NCI-H2227 treated with DMSO at 0.1 percent for 48 hours (cell line): Measurements from ENCODE around the gene BCKDHA.
"Not testable (repeated sequence)": the region's sequence is repeated elsewhere in the genome, so short reads cannot be mapped to it uniquely, and the experiment has no call there.

Source experiments
- DNase-seq: peaks from one replicate; lab custom pipeline; 2025; lab: John Stamatoyannopoulos, UW

BCKDHA gene

DNA sequence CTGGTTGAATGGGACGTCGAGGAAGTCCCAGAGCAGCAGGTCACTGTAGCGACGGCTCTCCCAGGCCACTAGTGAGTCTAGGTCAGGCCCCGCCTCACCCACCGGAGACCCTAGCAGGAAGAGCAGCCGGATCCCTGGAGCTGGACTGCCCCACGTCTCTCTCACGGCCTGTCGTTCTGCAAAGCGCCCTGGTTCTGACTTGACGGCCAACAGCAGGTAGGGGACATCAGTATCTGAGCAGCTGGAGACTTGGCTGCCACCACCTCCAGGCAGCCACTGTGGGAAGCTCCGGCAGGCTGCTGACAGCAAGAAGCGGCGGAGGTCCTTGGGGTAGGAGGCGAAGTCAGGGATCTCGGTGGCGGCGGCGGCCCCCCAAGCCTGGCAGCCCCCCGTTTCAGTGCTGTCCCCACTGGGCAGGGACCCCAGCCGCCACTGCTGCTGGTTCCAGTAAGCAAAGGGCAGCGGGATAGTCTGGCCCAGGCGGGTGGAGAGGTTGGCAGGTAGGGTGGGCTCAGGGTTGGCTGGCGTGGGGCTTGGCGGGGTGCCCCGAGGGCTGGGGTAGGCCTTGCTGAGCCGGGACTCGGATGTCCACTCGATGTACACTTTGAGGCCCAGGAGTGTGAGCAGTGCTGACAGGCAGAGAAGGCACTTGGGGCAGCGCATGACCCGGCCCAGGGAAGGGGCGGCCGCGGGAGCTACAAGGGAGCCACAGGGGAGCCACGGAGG is 28.7 kb downstream of the BCKDHA start:
- no peak for DNase-seq

DNA sequence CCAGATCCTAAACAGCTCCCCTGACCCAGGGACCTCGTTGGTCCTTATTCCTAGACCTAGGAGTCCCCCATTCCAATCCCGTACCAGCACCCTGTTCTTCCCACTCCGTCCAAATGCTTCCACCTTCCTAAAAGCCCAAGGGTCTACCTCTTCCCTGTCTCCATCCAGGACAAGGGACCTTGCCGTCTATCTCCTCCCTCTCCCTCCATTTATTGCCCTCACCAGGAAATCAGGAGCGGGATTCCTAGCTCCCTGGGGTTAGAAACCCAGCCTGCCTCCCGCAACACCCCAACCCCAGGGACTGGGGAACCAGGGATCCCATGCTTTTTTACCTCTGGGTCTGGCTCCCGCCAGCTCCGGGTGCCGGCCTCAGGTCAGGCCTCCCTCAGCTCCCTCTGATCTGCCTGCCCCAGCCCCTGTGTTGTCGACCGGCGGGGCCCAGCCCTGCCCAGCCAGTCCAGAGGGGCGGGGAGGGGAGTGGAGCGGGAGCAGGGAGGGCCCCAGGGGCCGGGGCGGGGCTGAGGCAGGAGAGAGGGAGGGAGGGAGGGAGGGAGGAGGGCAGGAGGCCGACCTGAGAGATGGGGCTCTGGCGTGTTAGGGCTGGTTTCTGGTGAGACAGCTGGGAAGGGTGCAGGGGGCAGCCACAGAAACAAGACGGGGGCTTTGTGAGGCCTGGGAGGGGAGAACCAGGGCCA is 29.5 kb downstream of the BCKDHA start, which contains the start of gene B3GNT8:
TSS of gene B3GNT8 (minus strand) at position 423 of the 695 bp plus-strand sequence. CDS start 596 bp downstream, outside the sequence.
- peak; percentile 89 for DNase-seq

DNA sequence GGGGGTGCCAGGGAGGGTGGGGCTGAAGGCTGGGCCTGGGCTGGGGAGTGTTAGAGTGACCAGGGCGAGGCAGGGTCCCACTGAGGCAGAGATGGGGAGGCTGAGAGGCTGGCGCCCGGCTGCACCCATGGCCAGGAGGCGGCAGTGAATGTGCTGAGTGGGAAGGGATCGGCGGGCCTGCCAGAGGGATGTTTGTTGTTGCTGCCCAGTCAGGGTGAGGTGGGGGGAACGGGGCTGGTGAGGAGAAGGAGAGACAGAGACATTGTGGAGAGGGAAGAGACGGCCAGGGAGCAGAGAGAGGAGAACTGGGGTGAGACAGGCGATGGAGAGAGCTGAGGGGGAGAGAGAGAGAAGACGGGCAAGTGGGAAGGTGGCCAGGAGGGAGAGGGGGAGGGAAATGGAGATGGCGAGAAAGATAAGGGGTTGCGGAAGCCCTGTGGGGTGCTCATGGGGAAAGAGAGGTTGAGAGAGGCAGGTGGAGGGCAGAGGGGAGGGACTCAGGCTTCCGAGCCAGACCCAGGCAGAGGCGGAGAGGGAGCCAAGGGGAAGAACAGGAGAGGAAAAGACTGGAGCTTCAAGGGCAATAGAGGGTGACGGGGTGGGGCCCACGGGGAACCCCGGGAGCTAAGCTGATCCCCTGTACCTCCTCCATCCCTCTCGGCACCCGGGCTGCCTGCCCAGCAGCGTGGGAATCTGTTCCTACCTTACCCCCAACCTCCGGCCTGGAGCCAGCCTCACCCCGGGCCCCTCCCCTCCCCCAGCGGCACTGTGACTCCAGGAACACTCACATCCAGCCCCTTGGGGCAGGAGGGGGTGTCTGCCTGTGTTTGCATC is 30.2 kb downstream of the BCKDHA start:
- no peak for DNase-seq

DNA sequence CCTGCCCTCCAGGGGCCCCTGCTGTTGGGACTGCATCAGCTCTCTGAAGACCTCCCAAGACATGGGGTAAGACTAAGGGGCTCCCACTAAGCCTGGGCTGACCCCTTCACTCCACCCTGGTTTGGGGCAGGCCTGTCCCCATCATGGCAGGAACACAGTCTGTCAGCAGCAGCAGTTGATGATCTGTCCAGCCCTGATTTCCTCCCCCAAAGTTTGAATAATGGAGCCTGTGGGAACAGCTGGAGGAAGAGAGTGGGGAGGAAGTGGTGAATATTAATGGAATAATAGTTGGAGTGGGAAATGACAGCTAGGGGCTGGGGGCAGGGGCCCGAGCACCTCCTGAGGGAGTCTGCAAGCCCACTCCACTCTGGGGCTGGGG is 30.9 kb downstream of the BCKDHA start:
- DNase-seq: no peak

DNA sequence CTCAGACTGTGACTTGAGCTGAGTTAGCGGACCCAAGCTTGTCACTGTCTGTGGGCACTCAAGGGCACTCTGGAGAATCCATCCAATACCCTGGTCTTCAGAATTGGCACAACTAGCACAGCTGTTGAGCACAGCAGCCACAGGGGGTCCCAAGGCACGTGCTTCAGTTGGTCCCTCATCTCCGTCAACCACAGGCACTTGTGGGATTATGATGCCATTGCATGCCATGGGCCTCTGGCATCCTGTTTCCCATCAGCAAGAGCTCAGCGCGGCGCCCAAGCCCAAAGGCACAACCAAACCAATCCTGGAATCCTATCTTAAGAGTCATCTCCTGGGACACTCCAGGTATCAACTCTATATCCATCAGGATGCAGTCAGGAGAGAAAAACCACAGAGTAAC is 33.3 kb downstream of the BCKDHA start:
- no peak for DNase-seq

DNA sequence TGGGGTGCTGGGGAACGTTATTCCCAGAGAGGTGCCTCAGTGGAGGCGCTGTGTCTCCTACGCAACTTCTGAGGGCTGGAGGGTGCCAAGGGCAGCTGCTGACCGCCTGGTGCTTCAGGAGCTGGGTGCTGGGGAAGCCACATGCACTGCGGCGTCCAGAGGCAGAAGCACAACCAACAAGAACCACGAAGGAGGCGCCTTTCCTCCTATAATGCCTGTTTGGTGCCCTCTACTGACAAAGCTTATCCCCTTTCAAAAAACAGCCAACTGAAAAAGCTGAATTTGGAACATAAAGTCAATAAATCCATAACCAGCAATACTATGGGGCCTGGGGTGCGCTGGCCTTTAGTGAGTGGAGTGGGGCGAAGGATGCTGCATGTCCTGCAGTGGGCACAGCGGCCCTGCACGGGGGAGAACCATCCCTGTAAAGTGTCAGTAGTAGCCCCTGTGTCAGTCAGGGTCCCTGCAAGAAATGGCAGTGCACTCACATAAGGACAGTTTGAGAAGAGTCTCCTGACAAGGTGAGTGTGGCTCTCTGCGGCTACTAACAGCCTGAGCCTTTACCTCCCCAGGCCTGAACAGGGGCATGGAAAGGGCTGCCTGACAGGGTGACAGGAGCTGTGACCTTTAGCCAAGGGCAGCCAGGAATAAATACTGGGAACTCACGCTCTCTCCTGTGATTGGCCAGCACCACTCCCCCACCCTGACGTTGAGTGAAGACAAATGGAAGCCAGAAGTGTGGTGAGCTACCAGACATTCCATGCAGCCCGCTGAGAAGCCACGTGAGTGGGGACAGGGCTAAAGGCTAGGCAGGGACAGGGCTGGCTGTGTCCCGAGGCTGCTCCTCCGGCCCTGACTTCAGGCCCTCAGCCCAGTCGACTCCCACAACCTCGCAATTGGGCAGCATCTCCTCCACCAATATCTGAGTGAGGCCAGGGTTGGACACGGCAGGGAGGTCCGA is 34.1 kb downstream of the BCKDHA start:
- DNase-seq: no peak

DNA sequence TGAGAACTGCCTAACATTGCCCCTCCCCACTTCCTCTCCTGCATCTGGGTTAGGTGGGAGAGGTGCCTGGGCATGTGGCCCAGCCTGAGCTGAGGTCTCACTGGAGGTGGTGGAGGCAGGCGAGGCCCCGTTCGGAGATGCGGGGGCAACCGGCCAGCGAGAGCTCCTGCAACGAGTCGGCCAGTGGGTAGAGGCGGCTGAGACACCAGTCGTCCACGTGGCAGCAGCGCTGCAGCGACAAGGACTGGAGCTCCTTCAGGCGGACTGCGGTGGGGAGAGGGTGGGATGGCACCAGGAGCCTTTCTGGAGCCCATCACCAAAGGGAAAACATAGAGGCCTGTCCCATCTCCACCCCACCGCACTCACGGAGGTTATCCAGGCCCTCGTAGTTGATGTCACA is 35.6 kb downstream of the BCKDHA start:
- no peak for DNase-seq

DNA sequence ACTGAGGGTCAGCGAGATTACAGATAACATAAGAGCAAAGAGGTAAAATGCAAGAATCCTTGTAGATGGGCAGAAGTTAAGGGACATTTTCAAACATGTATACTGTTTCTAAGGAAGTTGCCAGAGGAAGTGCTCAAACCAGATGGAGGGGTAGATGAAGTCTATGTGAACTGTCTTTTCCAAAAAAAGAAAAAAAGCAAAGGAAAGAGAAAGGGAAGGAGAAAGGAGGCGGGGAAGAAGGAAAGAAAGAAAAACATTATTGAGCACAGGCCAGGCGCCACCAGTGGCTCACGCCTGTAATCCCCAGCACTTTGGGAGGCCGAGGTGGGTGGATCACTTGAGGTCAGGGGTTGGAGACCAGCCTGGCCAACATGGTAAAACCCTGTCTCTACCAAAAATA is 36.8 kb downstream of the BCKDHA start:
- no peak for DNase-seq

DNA sequence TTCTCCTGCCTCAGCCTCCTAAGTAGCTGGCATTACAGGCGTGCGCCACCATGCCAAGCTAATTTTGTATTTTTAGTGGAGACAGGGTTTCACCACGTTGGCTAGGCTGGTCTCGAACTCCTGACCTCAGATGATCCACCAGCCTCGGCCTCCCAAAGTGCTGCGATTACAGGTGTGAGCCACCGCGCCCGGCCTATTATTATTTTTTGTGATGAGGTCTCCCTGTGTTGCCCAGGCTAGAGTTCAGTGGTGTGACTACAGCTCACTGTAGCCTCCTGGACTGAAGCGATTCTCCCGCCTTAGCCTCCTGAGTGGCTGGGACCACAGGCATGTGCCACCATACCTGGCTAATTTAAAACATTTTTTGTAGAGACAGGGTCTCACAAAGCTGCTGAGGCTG is 37.8 kb downstream of the BCKDHA start:
- DNase-seq: not testable (repeated sequence)

DNA sequence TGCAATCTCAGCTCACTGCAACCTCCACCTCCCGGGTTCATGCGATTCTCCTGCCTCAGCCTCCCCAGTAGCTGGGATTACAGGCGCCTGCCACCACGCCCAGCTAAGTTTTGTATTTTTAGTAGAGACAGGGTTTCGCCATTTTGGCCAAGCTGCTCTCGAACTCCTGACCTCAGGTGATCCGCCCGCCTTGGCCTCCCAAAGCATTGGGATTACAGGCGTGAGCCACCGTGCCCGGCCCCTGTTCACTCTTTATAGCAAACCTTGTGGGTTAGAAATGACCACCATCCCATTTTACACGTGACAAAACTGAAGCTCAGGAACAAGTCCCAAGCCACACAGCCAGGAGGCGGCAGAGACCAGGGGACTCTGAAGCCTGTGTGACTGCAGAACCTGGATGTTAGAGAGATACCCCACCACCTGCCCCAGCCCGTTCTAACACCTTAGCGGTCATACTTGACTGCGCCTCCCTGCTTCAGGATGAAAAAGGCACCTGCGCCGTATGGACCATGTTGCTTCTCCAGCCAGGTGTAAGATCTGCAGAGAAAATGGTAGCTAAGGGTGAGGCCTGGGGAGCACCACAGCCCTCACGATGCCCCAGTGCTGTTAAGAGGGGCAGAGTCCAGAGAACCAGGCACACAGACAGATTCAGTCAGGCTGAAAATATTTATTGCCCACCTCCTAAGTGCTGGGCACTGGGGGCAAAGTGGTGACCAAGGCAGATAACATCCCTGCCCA is 38.5 kb downstream of the BCKDHA start:
- DNase-seq: no peak

DNA sequence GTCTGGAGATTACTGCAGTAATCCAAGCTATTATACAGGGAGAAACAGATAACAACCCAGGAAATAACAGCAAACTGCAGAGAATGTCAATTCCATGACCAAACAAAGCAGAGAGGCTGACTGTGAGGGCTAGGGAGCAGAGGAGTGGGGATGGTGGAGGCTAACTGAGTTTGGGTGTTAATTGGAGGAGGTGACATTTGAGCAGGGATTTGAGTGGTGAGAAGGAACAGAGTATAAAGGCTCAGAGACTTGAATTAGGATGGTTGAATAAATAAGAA is 39.0 kb downstream of the BCKDHA start:
- DNase-seq: no peak

DNA sequence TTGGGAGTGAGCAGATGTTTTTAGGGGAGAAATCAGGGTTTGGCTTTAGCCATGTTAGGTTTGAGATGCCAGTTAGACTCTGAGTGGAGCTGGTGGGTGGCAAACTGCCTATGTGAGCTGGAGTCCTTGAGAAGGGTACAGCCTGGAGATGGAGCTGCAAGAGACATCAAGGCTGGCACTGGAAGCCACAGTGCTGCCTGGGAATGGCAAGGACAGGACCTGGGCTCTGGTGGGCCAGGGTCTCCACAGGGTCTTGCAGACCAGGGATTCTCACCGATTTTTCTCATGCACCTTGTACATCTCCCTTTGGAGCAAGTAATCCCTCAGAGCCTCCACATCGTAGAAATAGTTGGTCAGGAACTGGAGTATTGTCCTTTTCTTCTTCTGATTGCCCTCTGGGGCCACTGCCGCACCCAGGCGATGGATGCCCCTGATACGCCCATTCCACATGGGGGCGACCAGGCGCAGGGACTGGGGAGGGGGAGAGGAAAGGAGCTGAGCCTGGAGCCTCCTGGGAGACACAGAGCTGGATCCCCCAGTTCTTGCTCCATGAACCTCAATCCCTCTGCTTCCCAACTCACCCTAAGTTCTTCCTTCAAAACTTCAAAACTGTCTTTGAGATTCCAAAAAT is 40.4 kb downstream of the BCKDHA start:
- DNase-seq: no peak

DNA sequence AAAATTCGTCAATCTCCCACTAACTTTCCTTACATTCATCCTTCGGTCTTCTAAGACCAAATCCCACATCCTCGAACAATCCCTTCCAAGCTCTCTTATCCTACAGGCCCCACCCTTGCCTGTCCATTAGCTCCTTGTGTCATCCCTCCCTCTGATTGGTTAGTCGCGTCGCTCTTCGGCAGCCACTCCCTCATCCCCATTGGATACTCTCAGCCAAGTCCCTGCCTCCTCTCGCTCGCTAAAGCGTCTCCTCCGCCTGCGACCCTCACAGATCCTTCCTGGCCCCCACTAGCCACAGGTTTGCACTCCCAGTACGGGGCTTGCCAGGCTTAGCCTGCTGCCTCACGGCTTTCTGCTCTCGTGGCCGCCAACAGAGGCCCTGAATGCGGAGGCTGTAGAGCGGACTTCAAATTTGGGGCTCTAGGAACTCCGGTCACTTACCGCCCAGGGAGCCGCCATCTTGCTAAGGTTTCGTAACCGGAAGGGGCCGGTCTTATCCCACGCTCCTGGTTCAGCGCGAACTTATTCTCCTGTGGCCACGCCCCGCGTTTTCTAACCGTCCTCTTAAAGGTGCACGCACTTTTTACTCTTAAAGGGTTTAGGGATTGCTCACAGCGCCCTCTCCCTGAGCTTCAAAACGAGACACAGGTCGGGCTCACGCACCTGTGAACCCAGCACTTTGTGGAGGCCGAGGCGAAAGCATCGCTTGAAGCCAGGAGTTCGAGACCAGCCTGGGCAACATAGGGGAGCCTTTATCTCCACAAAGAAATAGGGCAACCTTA is 42.0 kb downstream of the BCKDHA start, which contains the start of gene DMAC2:
TSS of gene DMAC2 (minus strand) at position 472 of the 782 bp plus-strand sequence. CDS start at position 459, 13 bp downstream.
- DNase-seq: peak; percentile 100

DNA sequence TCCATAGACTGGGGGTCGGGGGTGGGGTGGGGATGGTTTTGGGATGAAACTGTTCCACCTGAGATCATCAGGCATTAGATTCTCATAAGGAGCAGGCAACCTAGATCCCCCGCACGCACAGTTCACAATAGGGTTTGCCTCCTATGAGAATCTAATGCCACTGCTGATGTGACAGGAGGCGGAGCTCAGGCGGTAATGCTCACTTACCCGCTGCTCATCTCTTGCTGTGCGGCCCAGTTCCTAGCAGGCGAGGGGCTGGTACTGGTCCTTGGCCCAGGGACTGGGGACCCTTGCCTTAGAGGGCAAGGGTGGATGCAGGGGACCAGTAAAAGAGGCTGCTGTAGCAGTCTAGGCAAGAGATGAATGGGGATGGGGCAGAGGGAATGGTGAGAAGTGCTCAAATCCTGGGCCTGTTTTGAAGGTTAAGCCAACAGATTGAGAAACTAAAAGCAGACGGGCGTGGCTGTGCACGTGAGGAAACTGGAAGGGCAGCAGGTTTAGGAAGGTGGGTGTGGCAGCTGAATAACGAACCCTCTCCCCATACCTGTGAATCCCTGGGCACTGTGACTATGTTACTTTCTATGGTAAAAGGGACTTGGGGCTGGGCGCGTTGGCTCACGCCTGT is 43.8 kb downstream of the BCKDHA start:
- DNase-seq: no peak

DNA sequence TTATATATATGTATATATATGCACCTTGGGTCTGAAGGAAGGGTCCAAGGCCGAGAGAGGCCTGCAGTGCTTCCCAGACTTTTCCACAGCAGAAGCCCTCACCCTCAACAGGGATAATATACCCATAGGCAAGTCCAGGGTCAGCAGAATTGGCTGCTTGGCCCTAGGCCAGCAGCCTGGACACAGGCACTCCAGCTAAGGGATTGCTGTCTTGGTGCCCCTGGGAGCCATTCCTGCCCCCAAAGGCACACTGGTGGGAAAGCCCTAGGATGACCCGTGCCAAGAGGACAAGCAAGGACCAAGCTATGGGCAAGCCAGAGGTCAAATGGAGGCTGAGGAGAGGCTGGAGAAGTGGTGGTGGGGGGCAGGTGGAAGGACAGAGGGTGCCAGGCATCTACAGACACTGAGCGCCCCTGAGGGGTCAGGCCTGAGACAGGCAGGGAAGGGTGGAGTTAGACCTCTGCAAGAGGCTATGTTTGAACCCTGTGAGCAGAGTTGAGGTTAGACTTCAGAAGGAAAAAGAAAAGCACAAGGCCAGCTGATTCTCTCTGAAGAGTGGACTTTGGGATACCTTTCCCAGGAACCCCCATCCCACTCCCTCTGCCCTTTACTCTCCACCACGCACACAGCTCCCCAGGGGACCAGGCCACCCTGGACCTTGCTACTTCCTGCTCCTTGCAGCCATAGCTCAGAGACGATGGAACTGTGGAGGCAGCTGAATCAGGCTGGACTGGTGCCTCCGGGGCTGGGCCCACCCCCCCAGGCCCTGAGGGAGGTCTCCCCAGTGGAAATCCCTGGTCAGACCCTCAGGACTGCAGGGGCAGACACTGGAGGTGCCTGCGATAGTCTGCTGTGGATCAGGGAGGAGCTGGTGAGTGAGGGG is 45.1 kb downstream of the BCKDHA start, which contains the start of gene ERICH4:
TSS of gene ERICH4 (plus strand) at position 684 of the 883 bp plus-strand sequence. CDS start at position 698, 14 bp downstream.
- DNase-seq: no peak

DNA sequence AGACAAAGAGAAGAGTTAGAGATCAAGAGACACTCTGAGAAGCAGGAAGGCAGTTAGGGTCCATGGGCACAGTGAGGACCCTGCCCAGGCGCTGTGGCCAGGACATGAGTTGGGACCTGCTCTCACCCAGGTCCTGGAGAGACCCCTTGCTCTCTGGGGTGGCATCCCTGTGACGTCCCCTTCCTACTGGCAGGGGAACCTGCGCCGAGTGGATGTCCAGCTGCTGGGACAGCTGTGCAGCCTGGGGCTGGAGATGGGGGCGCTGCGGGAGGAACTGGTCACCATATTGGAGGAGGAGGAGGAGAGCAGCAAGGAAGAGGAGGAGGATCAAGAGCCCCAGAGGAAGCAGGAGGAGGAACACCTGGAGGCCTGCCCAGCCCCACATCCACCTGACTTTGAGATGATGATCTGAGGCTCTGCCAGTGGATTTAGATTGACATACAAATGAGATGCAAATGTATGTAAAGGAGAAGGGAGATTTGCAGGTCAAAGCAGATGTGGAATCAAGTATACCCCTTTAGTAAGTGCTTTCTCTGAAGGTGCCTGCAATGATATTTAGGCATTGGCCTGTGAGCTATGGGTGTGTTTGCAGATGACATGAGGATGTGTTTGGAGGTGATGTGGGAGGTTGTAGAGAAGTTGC is 46.3 kb downstream of the BCKDHA start:
- no peak for DNase-seq

DNA sequence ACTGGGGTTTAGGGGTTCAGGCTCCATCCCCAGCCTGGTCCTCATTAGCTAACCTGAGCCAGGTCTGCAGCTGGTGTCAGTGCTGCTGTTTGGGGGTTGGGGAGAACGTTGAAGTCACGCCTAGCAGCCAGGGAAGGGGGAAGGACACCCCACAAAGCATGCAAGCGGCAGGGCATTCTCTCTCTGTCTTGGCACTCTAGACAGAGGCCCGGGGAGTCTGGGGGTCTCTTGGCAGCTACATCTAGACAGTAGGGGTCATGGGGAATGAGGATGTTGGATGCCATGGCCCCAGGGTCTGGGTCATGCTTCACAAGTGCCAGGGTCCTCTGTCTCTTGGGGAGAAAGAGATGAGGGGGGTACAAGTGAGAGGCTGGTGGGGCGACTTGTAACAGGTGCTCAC is 48.0 kb downstream of the BCKDHA start:
- DNase-seq: no peak
